K562 (cell line): ENCODE measurements around the gene KLHL18. TPM values are rescaled to one million over a fixed set of nuclear protein-coding genes. Genes with fewer than 3 reads are reported as not detected.

Experiments
- CREB1 ChIP-seq, 2 experiments: sonication (generic) in 1 of 2; formaldehyde crosslinking in 1 of 2; IDR thresholded peaks; 2 replicates each; pipeline versions ENCODE4 v1.6.1 to v1.8.0; 2012 to 2022; ENCODE audit warnings: inconsistent platforms in 1 of 2, mild to moderate bottlenecking in 1 of 2, missing genetic modification reagents in 1 of 2, moderate library complexity in 1 of 2
- EP400 ChIP-seq: fragments of 450-650 bp; IDR thresholded peaks from 2 replicates; pipeline ENCODE4 v1.6.1; 2017; ENCODE audit warnings: antibody characterized with exemption, mild to moderate bottlenecking, moderate library complexity
- FIP1L1 ChIP-seq: fragments of 200-400 bp; formaldehyde crosslinking; IDR thresholded peaks from 2 replicates; pipeline ENCODE4 v1.6.1; 2018; ENCODE audit warnings: mild to moderate bottlenecking, low read depth, low read length; ENCODE audit not compliant: poor library complexity, severe bottlenecking
- KDM1A ChIP-seq, 2 experiments: fragments of 450-650 bp; IDR thresholded peaks; 2 replicates each; pipeline ENCODE4 v1.6.1; 2016; ENCODE audit warnings: mild to moderate bottlenecking in 2 of 2
- MYC ChIP-seq, 2 experiments: fragments of 250-450 bp in 1 of 2; sonication (Bioruptor Pico) in 1 of 2; IDR thresholded peaks; 2 replicates each; pipeline versions ENCODE4 v1.5.1 to v1.6.1; 2012 to 2021; ENCODE audit warnings: low read depth in 2 of 2, borderline replicate concordance in 1 of 2, improper control_type of control experiment in 1 of 2, low read length in 1 of 2, mild to moderate bottlenecking in 1 of 2, moderate library complexity in 1 of 2
- NONO ChIP-seq, 2 experiments: fragments of 200-400 bp in 1 of 2; fragments of 450-650 bp in 1 of 2; formaldehyde crosslinking in 1 of 2; IDR thresholded peaks; 2 replicates each; pipeline ENCODE4 v1.6.1; 2017; ENCODE audit warnings: low read depth in 2 of 2, mild to moderate bottlenecking in 2 of 2, moderate library complexity in 2 of 2, low read length in 1 of 2
- NR4A1 ChIP-seq, 2 experiments: fragments of 250-450 bp in 1 of 2; fragments of 450-650 bp in 1 of 2; sonication (Bioruptor Pico) in 1 of 2; IDR thresholded peaks; 2 replicates each; pipeline versions ENCODE4 v1.4.0 to v1.6.1; 2016 to 2020; ENCODE audit warnings: mild to moderate bottlenecking in 2 of 2, missing compliant biosample characterization in 1 of 2, missing genetic modification characterization in 1 of 2, moderate library complexity in 1 of 2
- POLR2G ChIP-seq: fragments of 200-400 bp; formaldehyde crosslinking; IDR thresholded peaks from 2 replicates; pipeline ENCODE4 v1.6.1; 2017; ENCODE audit warnings: low read depth, mild to moderate bottlenecking, antibody characterized with exemption, low read length, moderate library complexity
- RAD21 ChIP-seq, 2 experiments: fragments of 250-450 bp in 1 of 2; fragments of 450-650 bp in 1 of 2; sonication (Bioruptor Pico) in 1 of 2; formaldehyde crosslinking in 1 of 2; IDR thresholded peaks in 1 of 2; conservative IDR thresholded peaks in 1 of 2; 2 replicates each; pipeline versions ENCODE4 v1.4.0 to v1.8.0; 2020 to 2022; ENCODE audit warnings: mild to moderate bottlenecking in 2 of 2, moderate library complexity in 1 of 2
- TAF7 ChIP-seq: fragments of 450-650 bp; IDR thresholded peaks from 2 replicates; pipeline ENCODE4 v1.6.1; 2016; ENCODE audit warnings: missing genetic modification characterization, missing compliant biosample characterization
- ZBTB1 ChIP-seq: sonication (generic); formaldehyde crosslinking; IDR thresholded peaks from 2 replicates; pipeline ENCODE4 v1.8.1; 2023; ENCODE audit warnings: missing genetic modification reagents, low read depth, mild to moderate bottlenecking, borderline replicate concordance
- ZKSCAN3 ChIP-seq: fragments of 250-450 bp; sonication (Bioruptor Pico); IDR thresholded peaks from 2 replicates; pipeline ENCODE4 v1.4.0; 2020
- ZNF384 ChIP-seq: IDR thresholded peaks from 2 replicates; pipeline ENCODE4 v1.6.1; 2012; ENCODE audit warnings: low read depth, low read length, improper control_type of control experiment
- ZNF77 ChIP-seq: fragments of 250-450 bp; sonication (Bioruptor Pico); IDR thresholded peaks from 2 replicates; pipeline ENCODE4 v1.5.0; 2020
- polyA plus RNA-seq, 8 experiments: library from polyadenylated mRNA; depleted of rRNA in 4 of 8; stranded (reverse) in 5 of 8; unstranded in 3 of 8; fragments of >200 nt; fragmentation: Nextera tagmentation in 2 of 8; fragmentation: Illumina TruSeq in 1 of 8; extraction: Ambion mirVana in 2 of 8; extraction: Trizol in 1 of 8; gene quantifications; 2 replicates each; pipeline versions ENCODE4 v1.2.1 to v1.2.3, GENCODE V29; 2011 to 2014; ENCODE audit warnings: inconsistent platforms in 1 of 8, missing spikeins in 1 of 8
- total RNA-seq, 7 experiments: library from RNA; depleted of rRNA in 6 of 7; stranded (reverse); fragments of >200 nt in 6 of 7; fragmentation: Illumina TruSeq in 2 of 7; extraction: Trizol in 2 of 7; gene quantifications; 2 replicates each; pipeline versions ENCODE4 v1.2.1 to v1.2.3, GENCODE V29; 2011 to 2021; ENCODE audit warnings: low replicate concordance in 1 of 7
- TF ChIP-seq, protein P1 (sequence below): sonication (generic); formaldehyde crosslinking; IDR thresholded peaks from 2 replicates; pipeline ENCODE4 v1.8.0; 2022; ENCODE audit warnings: mild to moderate bottlenecking, low read depth, missing genetic modification reagents
- TF ChIP-seq, protein P2 (sequence below): fragments of 250-450 bp; sonication (Bioruptor Pico); IDR thresholded peaks from 2 replicates; pipeline ENCODE4 v1.4.0; 2020; ENCODE audit warnings: mild to moderate bottlenecking, moderate library complexity
- TF ChIP-seq, protein P3 (sequence below): fragments of 450-650 bp; IDR thresholded peaks from 2 replicates; pipeline ENCODE4 v1.7.1; 2018; ENCODE audit warnings: mild to moderate bottlenecking, low read depth; ENCODE audit not compliant: partially characterized antibody

Gene KLHL18
- total and polyA plus RNA-seq, 9 of the 15 experiments (the other 6 are each of a cell fraction or from before 2014, with no cell fraction given) = 26.7 to 97.5 (median 48.7) TPM

DNA sequence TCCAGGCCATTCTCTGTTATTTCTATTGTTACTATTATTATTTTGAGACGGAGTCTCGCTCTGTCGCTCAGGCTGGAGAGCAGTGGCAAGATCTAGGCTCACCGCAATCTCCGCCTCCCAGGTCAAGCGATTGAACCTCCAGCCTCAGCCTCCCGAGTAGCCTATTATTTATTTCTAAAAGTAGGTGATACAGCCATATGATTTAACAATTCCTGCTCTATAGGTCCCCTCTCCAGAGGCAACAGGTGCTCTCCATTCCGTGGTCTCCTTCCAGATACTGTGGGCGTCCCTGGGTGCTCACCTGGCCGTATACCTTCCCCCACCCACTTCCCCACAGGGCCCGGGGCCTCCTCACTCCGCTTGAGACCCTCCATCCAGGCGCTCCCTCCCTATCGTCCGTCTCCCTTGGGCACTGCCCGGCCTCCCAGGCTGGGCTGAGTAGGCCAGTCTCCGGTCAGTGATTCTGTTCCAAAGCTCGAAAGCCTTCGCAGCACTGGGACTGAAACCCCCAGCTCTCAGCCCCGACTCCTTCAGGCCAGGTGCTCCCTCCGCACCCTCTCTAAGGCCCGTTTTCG lies 97.4 kb downstream of the KLHL18 start (continued):
- TF ChIP-seq, protein P1, sequence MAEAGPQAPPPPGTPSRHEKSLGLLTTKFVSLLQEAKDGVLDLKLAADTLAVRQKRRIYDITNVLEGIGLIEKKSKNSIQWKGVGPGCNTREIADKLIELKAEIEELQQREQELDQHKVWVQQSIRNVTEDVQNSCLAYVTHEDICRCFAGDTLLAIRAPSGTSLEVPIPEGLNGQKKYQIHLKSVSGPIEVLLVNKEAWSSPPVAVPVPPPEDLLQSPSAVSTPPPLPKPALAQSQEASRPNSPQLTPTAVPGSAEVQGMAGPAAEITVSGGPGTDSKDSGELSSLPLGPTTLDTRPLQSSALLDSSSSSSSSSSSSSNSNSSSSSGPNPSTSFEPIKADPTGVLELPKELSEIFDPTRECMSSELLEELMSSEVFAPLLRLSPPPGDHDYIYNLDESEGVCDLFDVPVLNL (CRISPR knock-in tag) = no peak
- no peak for TF ChIP-seq NR4A1 (CRISPR knock-in tag; IDR thresholded peaks at IDR 0.05)
- peak; percentile 25; the same call in 1 of the 2 replicates for TF ChIP-seq NR4A1 (tag; IDR thresholded peaks at IDR 0.05)
- TF ChIP-seq, protein P2, sequence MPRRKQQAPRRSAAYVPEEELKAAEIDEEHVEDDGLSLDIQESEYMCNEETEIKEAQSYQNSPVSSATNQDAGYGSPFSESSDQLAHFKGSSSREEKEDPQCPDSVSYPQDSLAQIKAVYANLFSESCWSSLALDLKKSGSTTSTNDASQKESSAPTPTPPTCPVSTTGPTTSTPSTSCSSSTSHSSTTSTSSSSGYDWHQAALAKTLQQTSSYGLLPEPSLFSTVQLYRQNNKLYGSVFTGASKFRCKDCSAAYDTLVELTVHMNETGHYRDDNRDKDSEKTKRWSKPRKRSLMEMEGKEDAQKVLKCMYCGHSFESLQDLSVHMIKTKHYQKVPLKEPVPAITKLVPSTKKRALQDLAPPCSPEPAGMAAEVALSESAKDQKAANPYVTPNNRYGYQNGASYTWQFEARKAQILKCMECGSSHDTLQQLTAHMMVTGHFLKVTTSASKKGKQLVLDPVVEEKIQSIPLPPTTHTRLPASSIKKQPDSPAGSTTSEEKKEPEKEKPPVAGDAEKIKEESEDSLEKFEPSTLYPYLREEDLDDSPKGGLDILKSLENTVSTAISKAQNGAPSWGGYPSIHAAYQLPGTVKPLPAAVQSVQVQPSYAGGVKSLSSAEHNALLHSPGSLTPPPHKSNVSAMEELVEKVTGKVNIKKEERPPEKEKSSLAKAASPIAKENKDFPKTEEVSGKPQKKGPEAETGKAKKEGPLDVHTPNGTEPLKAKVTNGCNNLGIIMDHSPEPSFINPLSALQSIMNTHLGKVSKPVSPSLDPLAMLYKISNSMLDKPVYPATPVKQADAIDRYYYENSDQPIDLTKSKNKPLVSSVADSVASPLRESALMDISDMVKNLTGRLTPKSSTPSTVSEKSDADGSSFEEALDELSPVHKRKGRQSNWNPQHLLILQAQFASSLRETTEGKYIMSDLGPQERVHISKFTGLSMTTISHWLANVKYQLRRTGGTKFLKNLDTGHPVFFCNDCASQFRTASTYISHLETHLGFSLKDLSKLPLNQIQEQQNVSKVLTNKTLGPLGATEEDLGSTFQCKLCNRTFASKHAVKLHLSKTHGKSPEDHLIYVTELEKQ (CRISPR knock-in tag) = no peak
- no peak for TF ChIP-seq KDM1A (IDR thresholded peaks at IDR 0.05)
- no peak for TF ChIP-seq ZNF77
- TF ChIP-seq, protein P3, sequence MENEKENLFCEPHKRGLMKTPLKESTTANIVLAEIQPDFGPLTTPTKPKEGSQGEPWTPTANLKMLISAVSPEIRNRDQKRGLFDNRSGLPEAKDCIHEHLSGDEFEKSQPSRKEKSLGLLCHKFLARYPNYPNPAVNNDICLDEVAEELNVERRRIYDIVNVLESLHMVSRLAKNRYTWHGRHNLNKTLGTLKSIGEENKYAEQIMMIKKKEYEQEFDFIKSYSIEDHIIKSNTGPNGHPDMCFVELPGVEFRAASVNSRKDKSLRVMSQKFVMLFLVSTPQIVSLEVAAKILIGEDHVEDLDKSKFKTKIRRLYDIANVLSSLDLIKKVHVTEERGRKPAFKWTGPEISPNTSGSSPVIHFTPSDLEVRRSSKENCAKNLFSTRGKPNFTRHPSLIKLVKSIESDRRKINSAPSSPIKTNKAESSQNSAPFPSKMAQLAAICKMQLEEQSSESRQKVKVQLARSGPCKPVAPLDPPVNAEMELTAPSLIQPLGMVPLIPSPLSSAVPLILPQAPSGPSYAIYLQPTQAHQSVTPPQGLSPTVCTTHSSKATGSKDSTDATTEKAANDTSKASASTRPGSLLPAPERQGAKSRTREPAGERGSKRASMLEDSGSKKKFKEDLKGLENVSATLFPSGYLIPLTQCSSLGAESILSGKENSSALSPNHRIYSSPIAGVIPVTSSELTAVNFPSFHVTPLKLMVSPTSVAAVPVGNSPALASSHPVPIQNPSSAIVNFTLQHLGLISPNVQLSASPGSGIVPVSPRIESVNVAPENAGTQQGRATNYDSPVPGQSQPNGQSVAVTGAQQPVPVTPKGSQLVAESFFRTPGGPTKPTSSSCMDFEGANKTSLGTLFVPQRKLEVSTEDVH = no peak
- TF ChIP-seq CREB1 (IDR thresholded peaks at IDR 0.05) = no peak
- no peak for TF ChIP-seq CREB1 (CRISPR knock-in tag; IDR thresholded peaks at IDR 0.05)
- no peak for TF ChIP-seq EP400
- peak; percentile 36; the same call in 1 of the 2 replicates for TF ChIP-seq ZBTB1
- TF ChIP-seq NONO (IDR thresholded peaks at IDR 0.05; ENCODE audit: low read depth in 2 of 2, low read length in 1 of 2) = peak in 1 of 2 experiments; percentile 59; a peak in 1 of 4 replicates
- no peak for TF ChIP-seq ZNF384
- no peak for TF ChIP-seq POLR2G
- no peak; the same call in 1 of the 2 replicates for TF ChIP-seq MYC (IDR thresholded peaks at IDR 0.05; ENCODE audit: low read depth, low read length)
- no peak for TF ChIP-seq MYC (CRISPR knock-in tag; IDR thresholded peaks at IDR 0.05; ENCODE audit: borderline replicate concordance, low read depth)
- TF ChIP-seq FIP1L1 = no peak
- TF ChIP-seq TAF7 = no peak; the same call in 1 of the 2 replicates
- TF ChIP-seq RAD21 (CRISPR knock-in tag; conservative IDR thresholded peaks at IDR 0.05 in 1 of 2, IDR thresholded peaks at IDR 0.05 in 1 of 2) = no peak
- TF ChIP-seq ZKSCAN3 (CRISPR knock-in tag) = no peak
